GM12878 (cell line): ENCODE data around the gene SLC9A7. TPM values are rescaled to one million over a fixed set of nuclear protein-coding genes. Genes with fewer than 3 reads are reported as not detected.

ENCODE experiments used
- CEBPB ChIP-seq, 2 experiments: fragments of 150-350 bp in 1 of 2; IDR thresholded peaks; 2 replicates each; pipeline ENCODE4 v1.6.1; 2012 to 2014; ENCODE audit warnings: low read depth in 2 of 2, low read length in 2 of 2, borderline replicate concordance in 1 of 2, inconsistent platforms in 1 of 2
- DPF2 ChIP-seq: fragments of 450-650 bp; IDR thresholded peaks from 2 replicates; pipeline ENCODE4 v1.6.1; 2017; ENCODE audit warnings: mild to moderate bottlenecking
- FOXM1 ChIP-seq: IDR thresholded peaks from 2 replicates; pipeline ENCODE4 v1.6.1; 2012; ENCODE audit warnings: low read depth, mild to moderate bottlenecking, inconsistent platforms, low read length, moderate library complexity
- IKZF2 ChIP-seq, 2 experiments: fragments of 450-650 bp; IDR thresholded peaks; 2 replicates each; pipeline ENCODE4 v1.6.1; 2017; ENCODE audit warnings: mild to moderate bottlenecking in 2 of 2, moderate library complexity in 2 of 2
- JUND ChIP-seq: IDR thresholded peaks from 2 replicates; pipeline ENCODE4 v1.6.1; 2012; ENCODE audit warnings: low read depth, mild to moderate bottlenecking, low read length, improper control_type of control experiment, moderate library complexity
- KDM1A ChIP-seq: fragments of 200-600 bp; sonication (generic); IDR thresholded peaks from 2 replicates; pipeline ENCODE4 v1.6.1; 2016; ENCODE audit warnings: borderline replicate concordance
- MEF2B ChIP-seq: fragments of 450-650 bp; IDR thresholded peaks from 2 replicates; pipeline ENCODE4 v1.6.1; 2018; ENCODE audit warnings: mild to moderate bottlenecking, moderate library complexity; ENCODE audit not compliant: partially characterized antibody, poor library complexity, severe bottlenecking
- MTA2 ChIP-seq: fragments of 450-650 bp; IDR thresholded peaks from 2 replicates; pipeline ENCODE4 v1.6.1; 2016; ENCODE audit warnings: low read depth, mild to moderate bottlenecking, moderate library complexity
- NBN ChIP-seq: fragments of 450-650 bp; IDR thresholded peaks from 2 replicates; pipeline ENCODE4 v1.6.1; 2016
- NFYA ChIP-seq: IDR thresholded peaks from 2 replicates; pipeline ENCODE4 v1.6.1; 2011; ENCODE audit warnings: low read depth, mild to moderate bottlenecking, low read length, improper control_type of control experiment, borderline replicate concordance
- RBBP5 ChIP-seq: fragments of 200-600 bp; sonication (generic); conservative IDR thresholded peaks from 2 replicates; pipeline ENCODE4 v1.6.1; 2016
- RELB ChIP-seq: fragments of 450-650 bp; IDR thresholded peaks from 2 replicates; pipeline ENCODE4 v1.6.1; 2017; ENCODE audit warnings: low read depth, mild to moderate bottlenecking, moderate library complexity
- RUNX3 ChIP-seq: IDR thresholded peaks from 2 replicates; pipeline ENCODE4 v1.6.1; 2012; ENCODE audit warnings: low read length, inconsistent platforms
- SIN3A ChIP-seq: IDR thresholded peaks from 2 replicates; pipeline ENCODE4 v1.6.1; 2012; ENCODE audit warnings: low read depth, low read length, improper control_type of control experiment
- SKIL ChIP-seq: fragments of 450-650 bp; IDR thresholded peaks from 2 replicates; pipeline ENCODE4 v1.6.1; 2017; ENCODE audit warnings: mild to moderate bottlenecking, low read depth, inconsistent platforms; ENCODE audit not compliant: poor library complexity, severe bottlenecking
- SMC3 ChIP-seq: IDR thresholded peaks from 2 replicates; pipeline ENCODE4 v1.6.1; 2011; ENCODE audit warnings: low read length, improper control_type of control experiment, borderline replicate concordance
- SPI1 ChIP-seq: IDR thresholded peaks from 2 replicates; pipeline ENCODE4 v1.6.1; 2011; ENCODE audit warnings: low read depth, mild to moderate bottlenecking, low read length, moderate library complexity, borderline replicate concordance; ENCODE audit not compliant: insufficient read depth
- SREBF1 ChIP-seq: IDR thresholded peaks from 2 replicates; pipeline ENCODE4 v1.6.1; 2012; ENCODE audit warnings: mild to moderate bottlenecking, low read length
- SREBF2 ChIP-seq: IDR thresholded peaks from 2 replicates; pipeline ENCODE4 v1.6.1; 2012; ENCODE audit warnings: mild to moderate bottlenecking, low read length
- TARDBP ChIP-seq: IDR thresholded peaks from 2 replicates; pipeline ENCODE4 v1.6.1; 2016; ENCODE audit warnings: borderline replicate concordance
- TBL1XR1 ChIP-seq: IDR thresholded peaks from 2 replicates; pipeline ENCODE4 v1.6.1; 2012; ENCODE audit warnings: low read depth, low read length, improper control_type of control experiment
- ZNF207 ChIP-seq: fragments of 450-650 bp; IDR thresholded peaks from 2 replicates; pipeline ENCODE4 v1.6.1; 2014; ENCODE audit warnings: antibody characterized with exemption, mild to moderate bottlenecking, borderline replicate concordance
- ZNF274 ChIP-seq: IDR thresholded peaks from one replicate; pipeline ENCODE4 v1.8.0; 2011; ENCODE audit not compliant: insufficient read length, insufficient read depth
- ZNF592 ChIP-seq: fragments of 450-650 bp; IDR thresholded peaks from 2 replicates; pipeline ENCODE4 v1.6.1; 2017; ENCODE audit warnings: mild to moderate bottlenecking, moderate library complexity
- polyA plus RNA-seq, 11 experiments: library from polyadenylated mRNA; depleted of rRNA in 4 of 11; unstranded in 6 of 11; stranded (reverse) in 5 of 11; fragments of >200 nt; fragmentation: Nextera tagmentation in 4 of 11; fragmentation: Illumina TruSeq in 1 of 11; extraction: Ambion mirVana in 4 of 11; extraction: Trizol in 1 of 11; gene quantifications; 1 replicate in 1 of 11; 2 replicates in 10 of 11; pipeline versions ENCODE4 v1.2.1 to v1.2.3, GENCODE V29; 2011 to 2016; ENCODE audit warnings: inconsistent platforms in 2 of 11, missing spikeins in 2 of 11, low read depth in 1 of 11
- total RNA-seq, 4 experiments: library from RNA; depleted of rRNA in 3 of 4; stranded (reverse); fragments of >200 nt in 3 of 4; fragmentation: Illumina TruSeq in 1 of 4; extraction: Trizol in 1 of 4; gene quantifications; 2 replicates each; pipeline versions ENCODE4 v1.2.1 to v1.2.3, GENCODE V29; 2013 to 2021

SLC9A7 gene
- total and polyA plus RNA-seq, 10 of the 15 experiments (the other 5 are each of a cell fraction or from before 2014, with no cell fraction given): 5.0 to 62.8 (median 30.5) TPM

- TF ChIP-seq SKIL (peak; percentile 90), DPF2 (peak; percentile 79), NFYA (no peak), SREBF2 (no peak), SIN3A (no peak), RUNX3 (peak; percentile 99), NBN (peak; percentile 87), CEBPB (IDR thresholded peaks at IDR 0.05; ENCODE audit: borderline replicate concordance in 1 of 2, low read depth in 2 of 2, low read length in 2 of 2) (peak in 1 of 2 experiments; percentile 59; a peak in 1 of 4 replicates), SMC3 (no peak), MEF2B (peak; percentile 99), TBL1XR1 (peak; percentile 98), SREBF1 (no peak), TARDBP (no peak), IKZF2 (IDR thresholded peaks at IDR 0.05) (peak; percentile 99), JUND (peak; percentile 81; the same call in 1 of the 2 replicates), RBBP5 (no peak), MTA2 (peak; percentile 100), FOXM1 (peak; percentile 99), ZNF274 (no peak), SPI1 (peak; percentile 92), ZNF592 (no peak), RELB (peak; percentile 100), ZNF207 (peak; percentile 43; the same call in 1 of the 2 replicates), KDM1A (no peak)
Measured at GRCh38 chrX:46713672-46714490, 45.0 kb downstream of the SLC9A7 start (continued).
